Measurements from ENCODE around the gene ZNF546. TPM values are rescaled to one million over a fixed set of nuclear protein-coding genes. Genes with fewer than 3 reads are reported as not detected.
"Not testable (repeated sequence)": the region's sequence is repeated elsewhere in the genome, so short reads cannot be mapped to it uniquely, and the experiment has no call there.

ZNF546 gene
- total RNA-seq, 1 donor from 2014 or later: 6.9 TPM

GRCh38 chr19:40033989-40034560 lies 37.2 kb downstream of the ZNF546 start:
- intact Hi-C loops (cut with micrococcal nuclease): no loop called here

GRCh38 chr19:40035996-40036395 lies 39.1 kb downstream of the ZNF546 start:
- DNase-seq: no peak
- intact Hi-C loops (cut with micrococcal nuclease): no loop called here
- no peak for ATAC-seq

More at GRCh38 chr19:40033989-40034560, 37.2 kb downstream of the ZNF546 start:
- ATAC-seq (no peak), DNase-seq (no peak)

GRCh38 chr19:40038047-40038446 lies 41.2 kb downstream of the ZNF546 start:
- intact Hi-C loops (cut with micrococcal nuclease); DNase-seq; ATAC-seq: not testable (repeated sequence)

- DNase-seq; ATAC-seq; intact Hi-C loops (cut with micrococcal nuclease): not testable (repeated sequence)
Observed at GRCh38 chr19:40041718-40042117, 44.9 kb downstream of the ZNF546 start.

GRCh38 chr19:40053491-40053890 lies 56.6 kb downstream of the ZNF546 start:
- no peak for ATAC-seq
- no peak for DNase-seq
- intact Hi-C loops (cut with micrococcal nuclease): no loop called here

- ATAC-seq: no peak
- intact Hi-C loops (cut with micrococcal nuclease): no loop called here
- DNase-seq: no peak
Observed at GRCh38 chr19:40054632-40055031, 57.8 kb downstream of the ZNF546 start.

GRCh38 chr19:40055049-40055448 lies 58.2 kb downstream of the ZNF546 start:
- DNase-seq: no peak
- ATAC-seq: peak; percentile 54
- intact Hi-C loops (cut with micrococcal nuclease): no loop called here

- peak; percentile 98 for ATAC-seq
- peak; percentile 63 for DNase-seq
- intact Hi-C loops (cut with micrococcal nuclease): no loop called here
Observed at GRCh38 chr19:40055832-40056504, 59.1 kb downstream of the ZNF546 start, which contains the start of gene ZNF780B. TSS of gene ZNF780B (minus strand) at chr19:40056231. CDS start at chr19:40050332, 5,899 bp downstream.

GRCh38 chr19:40056505-40056904 lies 59.6 kb downstream of the ZNF546 start:
- intact Hi-C loops (cut with micrococcal nuclease): no loop called here
- DNase-seq (no peak), ATAC-seq (no peak)

GRCh38 chr19:40057166-40057565 lies 60.3 kb downstream of the ZNF546 start:
- intact Hi-C loops (cut with micrococcal nuclease): no loop called here
- no peak for ATAC-seq
- no peak for DNase-seq

GRCh38 chr19:40059624-40060023 lies 62.8 kb downstream of the ZNF546 start:
- DNase-seq: no peak
- no peak for ATAC-seq
- intact Hi-C loops (cut with micrococcal nuclease): no loop called here

- intact Hi-C loops (cut with micrococcal nuclease): no loop called here
- no peak for DNase-seq
- no peak for ATAC-seq
Observed at GRCh38 chr19:40070058-40070457, 73.2 kb downstream of the ZNF546 start.

Other genes starting within 250 kb of the ZNF546 start
- not detected for gene LEUTX, start 218.2 kb upstream of the ZNF546 start, total RNA-seq
- gene DYRK1B, start 162.9 kb upstream of the ZNF546 start, total RNA-seq: 27.3 TPM
- gene FBL, start 150.7 kb upstream of the ZNF546 start, total RNA-seq: 57.3 TPM
- gene FCGBP, start 62.4 kb upstream of the ZNF546 start, total RNA-seq: 13.0 TPM
- 69.3 TPM for gene PSMC4, start 25.9 kb upstream of the ZNF546 start, total RNA-seq
- 29.4 TPM for gene ZNF780B, start 59.2 kb downstream of the ZNF546 start, total RNA-seq
- 9.6 TPM for gene ZNF780A, start 93.9 kb downstream of the ZNF546 start, total RNA-seq
- gene MAP3K10, start 194.4 kb downstream of the ZNF546 start, total RNA-seq: 19.6 TPM
- gene TTC9B, start 221.3 kb downstream of the ZNF546 start, total RNA-seq: not detected
- gene CCNP, start 229.6 kb downstream of the ZNF546 start, total RNA-seq: not detected